Cardiac fibroblast (primary cell): Measurements from ENCODE around the gene DNA2.

Experiments used
- DNase-seq, 2 donors: peaks; one replicate each; pipeline versions ENCODE4 v3.0.0 to v3.0.0-alpha.2; 2010; ENCODE audit warnings: low read depth in 2 of 2
- H3K4me3 ChIP-seq, 2 donors: replicated peaks in 1 of 2; 1 replicate in 1 of 2; 2 replicates in 1 of 2; pipeline ENCODE4 v1.5.1; 2011; ENCODE audit warnings: low read depth in 2 of 2, low read length in 2 of 2, mild to moderate bottlenecking in 2 of 2, moderate library complexity in 1 of 2
- TF ChIP-seq, protein P1 (sequence below): IDR thresholded peaks from one replicate; pipeline ENCODE4 v1.5.1; 2011; ENCODE audit warnings: low read depth, mild to moderate bottlenecking, low read length, inconsistent platforms

DNA2 gene

GRCh38 chr10:68442971-68443370, 28.8 kb downstream of the DNA2 start:
- TF ChIP-seq, protein P1, sequence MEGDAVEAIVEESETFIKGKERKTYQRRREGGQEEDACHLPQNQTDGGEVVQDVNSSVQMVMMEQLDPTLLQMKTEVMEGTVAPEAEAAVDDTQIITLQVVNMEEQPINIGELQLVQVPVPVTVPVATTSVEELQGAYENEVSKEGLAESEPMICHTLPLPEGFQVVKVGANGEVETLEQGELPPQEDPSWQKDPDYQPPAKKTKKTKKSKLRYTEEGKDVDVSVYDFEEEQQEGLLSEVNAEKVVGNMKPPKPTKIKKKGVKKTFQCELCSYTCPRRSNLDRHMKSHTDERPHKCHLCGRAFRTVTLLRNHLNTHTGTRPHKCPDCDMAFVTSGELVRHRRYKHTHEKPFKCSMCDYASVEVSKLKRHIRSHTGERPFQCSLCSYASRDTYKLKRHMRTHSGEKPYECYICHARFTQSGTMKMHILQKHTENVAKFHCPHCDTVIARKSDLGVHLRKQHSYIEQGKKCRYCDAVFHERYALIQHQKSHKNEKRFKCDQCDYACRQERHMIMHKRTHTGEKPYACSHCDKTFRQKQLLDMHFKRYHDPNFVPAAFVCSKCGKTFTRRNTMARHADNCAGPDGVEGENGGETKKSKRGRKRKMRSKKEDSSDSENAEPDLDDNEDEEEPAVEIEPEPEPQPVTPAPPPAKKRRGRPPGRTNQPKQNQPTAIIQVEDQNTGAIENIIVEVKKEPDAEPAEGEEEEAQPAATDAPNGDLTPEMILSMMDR = no peak
- no peak for DNase-seq
- no peak overlapping the region for H3K4me3 ChIP-seq

DNA sequence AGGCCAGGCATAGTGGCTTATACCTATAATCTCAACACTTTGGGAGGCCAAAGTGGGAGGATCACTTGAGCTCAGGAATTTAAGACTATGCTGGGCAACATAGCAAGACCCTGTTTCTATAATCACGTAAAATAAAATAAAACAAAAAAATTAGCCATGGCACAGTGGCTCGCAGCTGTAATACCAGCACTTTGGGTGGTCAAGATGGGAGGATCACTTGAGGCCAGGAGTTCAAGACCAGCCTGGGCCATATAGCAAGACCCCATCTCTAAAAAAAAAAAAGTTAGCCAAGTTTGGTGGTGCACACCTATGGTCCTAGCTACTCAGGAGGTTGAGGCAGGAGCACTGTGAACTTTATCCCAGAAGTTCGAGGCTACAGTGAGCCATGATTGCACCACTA, 30.9 kb downstream of the DNA2 start:
- TF ChIP-seq, protein P1 = no peak
- no peak overlapping the region for H3K4me3 ChIP-seq
- no peak for DNase-seq

DNA sequence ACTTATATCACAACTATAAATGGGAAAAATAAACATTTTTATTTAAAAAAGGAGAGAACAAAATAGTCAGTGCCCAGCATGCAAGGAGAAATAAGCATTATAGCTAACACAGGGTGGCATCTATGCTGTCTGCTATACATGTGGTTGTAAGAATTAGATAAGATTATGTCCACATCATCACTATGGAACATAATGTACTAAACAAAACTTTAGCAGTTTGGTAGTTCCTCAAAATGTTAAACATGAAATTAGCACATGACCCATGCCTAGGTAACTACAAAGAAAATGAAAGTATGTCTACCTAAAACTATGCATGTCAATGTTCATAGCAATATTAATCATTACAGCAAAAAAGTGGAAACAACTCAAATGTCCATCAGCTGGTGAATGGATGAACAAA, 36.0 kb downstream of the DNA2 start:
- no peak overlapping the region for H3K4me3 ChIP-seq
- DNase-seq = no peak
- TF ChIP-seq, protein P1 = no peak

GRCh38 chr10:68434657-68435056, 37.1 kb downstream of the DNA2 start:
- no peak for DNase-seq
- no peak overlapping the region for H3K4me3 ChIP-seq
- TF ChIP-seq, protein P1 = no peak

DNA sequence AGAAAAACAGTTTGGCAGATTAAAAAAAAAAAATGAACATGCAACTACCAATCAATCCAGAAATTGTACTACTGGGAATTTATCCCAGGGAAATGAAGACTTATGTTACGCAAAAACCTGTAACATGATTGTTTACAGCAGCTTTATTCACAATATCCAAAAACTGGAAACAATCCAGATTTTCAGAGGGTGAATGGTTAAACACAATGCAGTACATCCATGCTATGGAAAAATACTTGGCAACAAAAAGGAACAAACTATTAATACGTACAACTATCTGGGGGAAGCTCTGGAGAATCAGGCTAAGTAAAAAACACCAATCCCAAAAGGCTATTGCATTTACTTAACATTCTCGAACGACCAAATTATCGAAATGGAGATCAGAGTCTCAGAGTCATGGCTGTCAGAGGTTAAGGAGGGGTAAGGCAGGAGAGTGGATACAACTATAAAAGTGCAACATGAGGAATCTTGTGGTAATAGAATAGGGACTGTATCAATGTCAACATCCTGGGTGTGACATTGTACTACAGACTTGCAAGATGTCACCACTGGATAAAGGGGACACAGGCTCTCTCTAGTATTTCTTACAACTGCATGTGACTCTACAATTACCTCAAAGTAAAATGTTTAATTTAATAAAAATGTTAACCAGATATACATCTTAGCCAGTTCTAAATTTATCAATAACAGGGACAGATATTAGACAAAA, 43.2 kb downstream of the DNA2 start:
- no peak overlapping the region for H3K4me3 ChIP-seq
- no peak for DNase-seq
- TF ChIP-seq, protein P1 = no peak

DNA sequence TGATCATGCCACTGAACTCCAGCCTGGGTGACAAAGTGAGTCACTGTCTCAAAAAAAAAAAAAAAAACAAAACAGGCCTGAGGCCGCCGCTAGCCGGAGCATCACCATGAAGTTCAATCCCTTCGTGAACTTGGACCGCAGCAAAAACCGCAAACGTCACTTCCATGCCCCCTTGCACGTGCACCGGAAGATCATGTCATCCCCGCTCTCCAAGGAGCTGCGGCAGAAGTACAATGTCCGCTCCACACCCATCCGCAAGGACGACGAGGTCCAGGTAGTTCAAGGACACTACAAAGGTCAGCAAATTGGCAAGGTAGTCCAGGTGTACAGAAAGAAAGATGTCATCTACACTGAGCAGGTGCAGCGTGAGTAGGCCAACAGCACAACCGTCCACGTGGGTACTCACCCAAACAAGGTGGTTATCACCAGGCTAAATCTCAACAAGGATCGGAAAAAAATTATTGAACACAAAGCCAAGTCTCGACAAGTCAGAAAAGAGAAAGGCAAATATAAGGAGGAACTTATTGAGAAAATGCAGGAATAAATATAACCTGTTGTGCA, 47.2 kb downstream of the DNA2 start:
- TF ChIP-seq, protein P1 = no peak
- no peak overlapping the region for H3K4me3 ChIP-seq
- DNase-seq = no peak
